SK-N-SH treated with all-trans-retinoic acid at 6 μM for 48 hours (cell line): Measurements from ENCODE around the gene SLC6A7.

Experiments
- ATAC-seq: fragments of 200-7000 bp; cut with Tn5 transposase; 3 replicates; pipeline ENCODE4 v1.9.1; 2020; ENCODE audit warnings: mild to moderate bottlenecking, moderate library complexity
- ARNTL ChIP-seq: fragments of 450-650 bp; formaldehyde crosslinking; IDR thresholded peaks from 2 replicates; pipeline ENCODE4 v1.5.0; 2020; ENCODE audit warnings: low read depth, mild to moderate bottlenecking, moderate library complexity, borderline replicate concordance
- BACH2 ChIP-seq: fragments of 250-450 bp; sonication (Bioruptor Pico); IDR thresholded peaks from 2 replicates; pipeline ENCODE4 v1.9.0; 2021; ENCODE audit warnings: mild to moderate bottlenecking, borderline replicate concordance
- CSDC2 ChIP-seq: fragments of 250-450 bp; sonication (Bioruptor Pico); IDR thresholded peaks from 2 replicates; pipeline ENCODE4 v1.5.0; 2020; ENCODE audit warnings: mild to moderate bottlenecking, moderate library complexity
- ESRRG ChIP-seq: fragments of 250-450 bp; sonication (Bioruptor Pico); IDR thresholded peaks from 2 replicates; pipeline ENCODE4 v1.6.1; 2021; ENCODE audit warnings: mild to moderate bottlenecking
- GLIS3 ChIP-seq: fragments of 250-450 bp; sonication (Bioruptor Pico); IDR thresholded peaks from 2 replicates; pipeline ENCODE4 v1.5.0; 2020; ENCODE audit warnings: mild to moderate bottlenecking, moderate library complexity
- ISL1 ChIP-seq: fragments of 250-450 bp; sonication (Bioruptor Pico); IDR thresholded peaks from 2 replicates; pipeline ENCODE4 v2.1.2; 2022; ENCODE audit warnings: mild to moderate bottlenecking, moderate library complexity
- OSR1 ChIP-seq: fragments of 250-450 bp; sonication (Bioruptor Pico); IDR thresholded peaks from 2 replicates; pipeline ENCODE4 v1.8.0; 2022; ENCODE audit warnings: moderate library complexity, mild to moderate bottlenecking, inconsistent platforms
- PPARA ChIP-seq: fragments of 250-450 bp; sonication (Bioruptor Pico); IDR thresholded peaks from 2 replicates; pipeline ENCODE4 v1.5.0; 2020; ENCODE audit warnings: mild to moderate bottlenecking, borderline replicate concordance
- SNAI2 ChIP-seq: fragments of 250-450 bp; sonication (Bioruptor Pico); IDR thresholded peaks from 2 replicates; pipeline ENCODE4 v1.5.0; 2020; ENCODE audit warnings: mild to moderate bottlenecking, moderate library complexity
- TCF4 ChIP-seq: fragments of 250-450 bp; sonication (Bioruptor Pico); IDR thresholded peaks from 2 replicates; pipeline ENCODE4 v1.8.0; 2021; ENCODE audit warnings: mild to moderate bottlenecking, moderate library complexity, borderline replicate concordance
- ZC3H10 ChIP-seq: fragments of 250-450 bp; sonication (Bioruptor Pico); IDR thresholded peaks from 2 replicates; pipeline ENCODE4 v1.5.1; 2021; ENCODE audit warnings: mild to moderate bottlenecking, moderate library complexity
- ZFP3 ChIP-seq: fragments of 250-450 bp; sonication (Bioruptor Pico); IDR thresholded peaks from 2 replicates; pipeline ENCODE4 v1.5.0; 2020; ENCODE audit warnings: mild to moderate bottlenecking, moderate library complexity
- ZFP30 ChIP-seq: fragments of 450-650 bp; formaldehyde crosslinking; IDR thresholded peaks from 2 replicates; pipeline ENCODE4 v1.5.0; 2022; ENCODE audit warnings: mild to moderate bottlenecking, moderate library complexity
- ZNF565 ChIP-seq: fragments of 450-650 bp; formaldehyde crosslinking; conservative IDR thresholded peaks from 2 replicates; pipeline ENCODE4 v1.5.0; 2020; ENCODE audit warnings: low read depth, mild to moderate bottlenecking, moderate library complexity
- ZNF70 ChIP-seq: fragments of 450-650 bp; formaldehyde crosslinking; IDR thresholded peaks from 2 replicates; pipeline ENCODE4 v1.5.0; 2020; ENCODE audit warnings: mild to moderate bottlenecking, moderate library complexity
- TF ChIP-seq, protein P1 (sequence below): fragments of 250-450 bp; sonication (Bioruptor Pico); IDR thresholded peaks from 2 replicates; pipeline ENCODE4 v1.5.1; 2020; ENCODE audit warnings: low read depth, mild to moderate bottlenecking, moderate library complexity
- TF ChIP-seq, protein P2 (sequence below): fragments of 250-450 bp; sonication (Bioruptor Pico); IDR thresholded peaks from 2 replicates; pipeline ENCODE4 v1.8.0; 2020; ENCODE audit warnings: mild to moderate bottlenecking, moderate library complexity, borderline replicate concordance
- TF ChIP-seq, protein P3 (sequence below): fragments of 250-450 bp; sonication (Bioruptor Pico); IDR thresholded peaks from 2 replicates; pipeline ENCODE4 v1.8.0; 2021; ENCODE audit warnings: low read depth, mild to moderate bottlenecking, moderate library complexity, borderline replicate concordance
- TF ChIP-seq, protein P4 (sequence below): fragments of 250-450 bp; sonication (Bioruptor Pico); IDR thresholded peaks from 2 replicates; pipeline ENCODE4 v1.5.0; 2020; ENCODE audit warnings: mild to moderate bottlenecking, moderate library complexity
- TF ChIP-seq, protein P5 (sequence below): fragments of 250-450 bp; sonication (Bioruptor Pico); IDR thresholded peaks from 2 replicates; pipeline ENCODE4 v1.5.1; 2021; ENCODE audit warnings: mild to moderate bottlenecking, moderate library complexity

The SLC6A7 gene

DNA sequence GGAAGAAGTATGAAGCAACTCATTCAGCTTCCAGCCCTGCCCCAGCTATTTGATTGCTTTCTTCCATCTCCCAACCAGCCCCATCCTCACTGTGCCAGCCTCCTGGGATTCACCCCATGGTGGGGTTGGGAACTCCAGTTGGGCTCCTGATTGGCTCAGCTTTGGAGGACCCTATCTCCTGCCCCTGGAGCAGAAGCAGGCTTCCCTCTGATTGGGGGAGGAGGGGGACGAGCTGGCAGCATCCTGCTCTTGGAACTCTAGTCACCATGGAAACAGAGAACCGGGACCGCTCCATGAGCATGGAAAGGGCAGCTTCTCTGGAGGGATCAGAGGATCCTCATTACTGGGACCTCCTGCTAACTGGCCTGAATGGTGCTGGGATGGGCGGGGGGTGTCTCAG, 2.6 kb downstream of the SLC6A7 start:
- TF ChIP-seq, protein P1, sequence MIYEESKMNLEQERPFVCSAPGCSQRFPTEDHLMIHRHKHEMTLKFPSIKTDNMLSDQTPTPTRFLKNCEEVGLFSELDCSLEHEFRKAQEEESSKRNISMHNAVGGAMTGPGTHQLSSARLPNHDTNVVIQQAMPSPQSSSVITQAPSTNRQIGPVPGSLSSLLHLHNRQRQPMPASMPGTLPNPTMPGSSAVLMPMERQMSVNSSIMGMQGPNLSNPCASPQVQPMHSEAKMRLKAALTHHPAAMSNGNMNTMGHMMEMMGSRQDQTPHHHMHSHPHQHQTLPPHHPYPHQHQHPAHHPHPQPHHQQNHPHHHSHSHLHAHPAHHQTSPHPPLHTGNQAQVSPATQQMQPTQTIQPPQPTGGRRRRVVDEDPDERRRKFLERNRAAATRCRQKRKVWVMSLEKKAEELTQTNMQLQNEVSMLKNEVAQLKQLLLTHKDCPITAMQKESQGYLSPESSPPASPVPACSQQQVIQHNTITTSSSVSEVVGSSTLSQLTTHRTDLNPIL (CRISPR knock-in tag): no peak
- TF ChIP-seq, protein P2, sequence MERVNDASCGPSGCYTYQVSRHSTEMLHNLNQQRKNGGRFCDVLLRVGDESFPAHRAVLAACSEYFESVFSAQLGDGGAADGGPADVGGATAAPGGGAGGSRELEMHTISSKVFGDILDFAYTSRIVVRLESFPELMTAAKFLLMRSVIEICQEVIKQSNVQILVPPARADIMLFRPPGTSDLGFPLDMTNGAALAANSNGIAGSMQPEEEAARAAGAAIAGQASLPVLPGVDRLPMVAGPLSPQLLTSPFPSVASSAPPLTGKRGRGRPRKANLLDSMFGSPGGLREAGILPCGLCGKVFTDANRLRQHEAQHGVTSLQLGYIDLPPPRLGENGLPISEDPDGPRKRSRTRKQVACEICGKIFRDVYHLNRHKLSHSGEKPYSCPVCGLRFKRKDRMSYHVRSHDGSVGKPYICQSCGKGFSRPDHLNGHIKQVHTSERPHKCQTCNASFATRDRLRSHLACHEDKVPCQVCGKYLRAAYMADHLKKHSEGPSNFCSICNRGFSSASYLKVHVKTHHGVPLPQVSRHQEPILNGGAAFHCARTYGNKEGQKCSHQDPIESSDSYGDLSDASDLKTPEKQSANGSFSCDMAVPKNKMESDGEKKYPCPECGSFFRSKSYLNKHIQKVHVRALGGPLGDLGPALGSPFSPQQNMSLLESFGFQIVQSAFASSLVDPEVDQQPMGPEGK (CRISPR knock-in tag): no peak
- TF ChIP-seq CSDC2 (CRISPR knock-in tag) (no peak), ZFP30 (CRISPR knock-in tag) (no peak)
- TF ChIP-seq, all 23 proteins: peak for 0
- no peak for ATAC-seq

DNA sequence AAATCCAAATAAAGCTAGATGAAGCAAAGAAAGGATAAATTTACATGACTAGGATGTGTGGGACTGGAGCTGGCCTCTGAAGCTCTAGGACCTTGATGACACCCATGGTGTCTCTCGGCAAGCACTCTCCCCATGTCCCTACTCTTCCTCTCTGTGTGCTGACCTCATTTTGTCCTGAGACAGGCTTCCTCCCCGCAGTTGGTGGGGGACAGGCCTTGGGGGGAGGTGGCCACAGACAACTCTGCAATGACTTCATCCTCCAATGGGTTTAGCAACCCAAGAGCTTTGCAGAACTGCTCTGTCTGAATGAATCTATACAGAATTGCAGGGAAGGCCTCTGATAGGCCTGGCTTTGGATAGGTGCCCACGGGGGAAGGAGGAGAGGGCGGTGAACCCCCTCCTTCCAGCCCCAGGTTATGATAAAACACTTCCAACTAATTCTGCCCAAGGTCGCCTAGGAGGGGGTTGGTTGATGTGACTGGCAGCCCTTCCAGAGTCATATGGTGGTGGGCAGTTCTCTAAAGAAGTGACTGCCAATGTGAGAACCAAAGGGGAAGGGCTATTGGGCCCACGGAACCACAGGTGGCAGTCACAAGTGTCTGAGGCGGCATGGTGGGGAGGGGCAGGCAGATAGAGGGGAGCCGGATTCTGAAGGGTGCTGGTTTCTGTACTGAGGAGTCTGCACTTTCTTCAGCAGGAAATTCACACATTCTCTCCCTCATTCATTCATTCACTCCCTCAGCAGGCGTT, 6.0 kb downstream of the SLC6A7 start:
- no peak for ATAC-seq
- TF ChIP-seq PPARA (CRISPR knock-in tag): no peak
- no peak for TF ChIP-seq ZC3H10
- TF ChIP-seq, protein P1 (CRISPR knock-in tag): no peak
- TF ChIP-seq GLIS3: no peak
- TF ChIP-seq CSDC2 (CRISPR knock-in tag): no peak
- no peak for TF ChIP-seq ZNF70
- TF ChIP-seq, protein P2 (CRISPR knock-in tag): no peak
- TF ChIP-seq ARNTL (CRISPR knock-in tag): no peak
- TF ChIP-seq, protein P3, sequence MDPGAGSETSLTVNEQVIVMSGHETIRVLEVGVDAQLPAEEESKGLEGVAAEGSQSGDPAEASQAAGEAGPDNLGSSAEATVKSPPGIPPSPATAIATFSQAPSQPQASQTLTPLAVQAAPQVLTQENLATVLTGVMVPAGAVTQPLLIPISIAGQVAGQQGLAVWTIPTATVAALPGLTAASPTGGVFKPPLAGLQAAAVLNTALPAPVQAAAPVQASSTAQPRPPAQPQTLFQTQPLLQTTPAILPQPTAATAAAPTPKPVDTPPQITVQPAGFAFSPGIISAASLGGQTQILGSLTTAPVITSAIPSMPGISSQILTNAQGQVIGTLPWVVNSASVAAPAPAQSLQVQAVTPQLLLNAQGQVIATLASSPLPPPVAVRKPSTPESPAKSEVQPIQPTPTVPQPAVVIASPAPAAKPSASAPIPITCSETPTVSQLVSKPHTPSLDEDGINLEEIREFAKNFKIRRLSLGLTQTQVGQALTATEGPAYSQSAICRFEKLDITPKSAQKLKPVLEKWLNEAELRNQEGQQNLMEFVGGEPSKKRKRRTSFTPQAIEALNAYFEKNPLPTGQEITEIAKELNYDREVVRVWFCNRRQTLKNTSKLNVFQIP: no peak

DNA sequence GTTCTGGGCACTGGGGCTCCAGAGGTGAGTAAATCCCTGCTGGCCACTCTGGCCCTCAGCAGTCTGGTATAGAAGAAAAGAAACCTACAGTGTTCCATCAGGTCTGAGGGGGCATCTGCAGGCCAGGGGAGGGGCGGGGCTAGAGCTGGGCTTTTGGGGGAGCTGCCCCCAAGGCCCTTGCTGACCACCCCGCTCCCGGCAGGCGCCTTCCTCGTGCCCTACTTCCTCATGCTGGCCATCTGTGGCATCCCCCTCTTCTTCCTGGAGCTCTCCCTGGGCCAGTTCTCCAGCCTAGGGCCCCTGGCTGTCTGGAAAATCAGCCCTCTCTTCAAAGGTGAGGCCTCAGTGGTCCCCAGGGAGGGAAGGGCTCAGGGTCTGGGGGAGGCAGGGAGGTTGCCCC, 6.7 kb downstream of the SLC6A7 start:
- TF ChIP-seq ISL1 (CRISPR knock-in tag) (no peak), ESRRG (no peak), CSDC2 (CRISPR knock-in tag) (no peak), SNAI2 (no peak), TCF4 (CRISPR knock-in tag) (no peak), ZNF565 (CRISPR knock-in tag) (no peak), ZFP3 (CRISPR knock-in tag) (no peak), BACH2 (CRISPR knock-in tag) (no peak)
- no peak for ATAC-seq

DNA sequence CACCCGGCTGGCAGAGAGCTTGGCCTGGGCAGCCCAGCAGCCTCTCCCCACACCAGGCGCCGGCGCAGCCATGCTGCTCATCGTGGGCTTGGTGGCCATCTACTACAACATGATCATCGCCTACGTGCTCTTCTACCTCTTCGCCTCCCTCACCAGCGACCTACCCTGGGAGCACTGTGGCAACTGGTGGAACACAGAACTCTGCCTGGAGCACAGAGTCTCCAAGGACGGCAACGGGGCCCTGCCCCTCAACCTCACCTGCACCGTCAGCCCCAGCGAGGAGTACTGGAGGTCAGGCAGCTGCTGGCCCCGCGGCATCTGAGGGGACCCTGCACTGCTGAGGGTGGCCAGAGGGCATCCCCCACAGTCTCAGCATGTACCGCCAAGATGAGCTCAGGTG, 7.1 kb downstream of the SLC6A7 start:
- ATAC-seq: no peak
- no peak for TF ChIP-seq CSDC2 (CRISPR knock-in tag)
- TF ChIP-seq ISL1 (CRISPR knock-in tag): no peak
- no peak for TF ChIP-seq ZNF70
- TF ChIP-seq GLIS3: no peak
- TF ChIP-seq, protein P4, sequence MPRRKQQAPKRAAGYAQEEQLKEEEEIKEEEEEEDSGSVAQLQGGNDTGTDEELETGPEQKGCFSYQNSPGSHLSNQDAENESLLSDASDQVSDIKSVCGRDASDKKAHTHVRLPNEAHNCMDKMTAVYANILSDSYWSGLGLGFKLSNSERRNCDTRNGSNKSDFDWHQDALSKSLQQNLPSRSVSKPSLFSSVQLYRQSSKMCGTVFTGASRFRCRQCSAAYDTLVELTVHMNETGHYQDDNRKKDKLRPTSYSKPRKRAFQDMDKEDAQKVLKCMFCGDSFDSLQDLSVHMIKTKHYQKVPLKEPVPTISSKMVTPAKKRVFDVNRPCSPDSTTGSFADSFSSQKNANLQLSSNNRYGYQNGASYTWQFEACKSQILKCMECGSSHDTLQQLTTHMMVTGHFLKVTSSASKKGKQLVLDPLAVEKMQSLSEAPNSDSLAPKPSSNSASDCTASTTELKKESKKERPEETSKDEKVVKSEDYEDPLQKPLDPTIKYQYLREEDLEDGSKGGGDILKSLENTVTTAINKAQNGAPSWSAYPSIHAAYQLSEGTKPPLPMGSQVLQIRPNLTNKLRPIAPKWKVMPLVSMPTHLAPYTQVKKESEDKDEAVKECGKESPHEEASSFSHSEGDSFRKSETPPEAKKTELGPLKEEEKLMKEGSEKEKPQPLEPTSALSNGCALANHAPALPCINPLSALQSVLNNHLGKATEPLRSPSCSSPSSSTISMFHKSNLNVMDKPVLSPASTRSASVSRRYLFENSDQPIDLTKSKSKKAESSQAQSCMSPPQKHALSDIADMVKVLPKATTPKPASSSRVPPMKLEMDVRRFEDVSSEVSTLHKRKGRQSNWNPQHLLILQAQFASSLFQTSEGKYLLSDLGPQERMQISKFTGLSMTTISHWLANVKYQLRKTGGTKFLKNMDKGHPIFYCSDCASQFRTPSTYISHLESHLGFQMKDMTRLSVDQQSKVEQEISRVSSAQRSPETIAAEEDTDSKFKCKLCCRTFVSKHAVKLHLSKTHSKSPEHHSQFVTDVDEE (CRISPR knock-in tag): no peak
- no peak for TF ChIP-seq TCF4 (CRISPR knock-in tag)
- no peak for TF ChIP-seq ARNTL (CRISPR knock-in tag)
- TF ChIP-seq, protein P5, sequence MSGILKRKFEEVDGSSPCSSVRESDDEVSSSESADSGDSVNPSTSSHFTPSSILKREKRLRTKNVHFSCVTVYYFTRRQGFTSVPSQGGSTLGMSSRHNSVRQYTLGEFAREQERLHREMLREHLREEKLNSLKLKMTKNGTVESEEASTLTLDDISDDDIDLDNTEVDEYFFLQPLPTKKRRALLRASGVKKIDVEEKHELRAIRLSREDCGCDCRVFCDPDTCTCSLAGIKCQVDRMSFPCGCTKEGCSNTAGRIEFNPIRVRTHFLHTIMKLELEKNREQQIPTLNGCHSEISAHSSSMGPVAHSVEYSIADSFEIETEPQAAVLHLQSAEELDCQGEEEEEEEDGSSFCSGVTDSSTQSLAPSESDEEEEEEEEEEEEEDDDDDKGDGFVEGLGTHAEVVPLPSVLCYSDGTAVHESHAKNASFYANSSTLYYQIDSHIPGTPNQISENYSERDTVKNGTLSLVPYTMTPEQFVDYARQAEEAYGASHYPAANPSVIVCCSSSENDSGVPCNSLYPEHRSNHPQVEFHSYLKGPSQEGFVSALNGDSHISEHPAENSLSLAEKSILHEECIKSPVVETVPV (CRISPR knock-in tag): no peak
- TF ChIP-seq ZFP30 (CRISPR knock-in tag): no peak
- no peak for TF ChIP-seq BACH2 (CRISPR knock-in tag)
- TF ChIP-seq OSR1 (CRISPR knock-in tag): no peak
- TF ChIP-seq ESRRG: no peak
- TF ChIP-seq, protein P2 (CRISPR knock-in tag): no peak
